Measurements from ENCODE around the gene RSBN1L.

Gene RSBN1L

DNA sequence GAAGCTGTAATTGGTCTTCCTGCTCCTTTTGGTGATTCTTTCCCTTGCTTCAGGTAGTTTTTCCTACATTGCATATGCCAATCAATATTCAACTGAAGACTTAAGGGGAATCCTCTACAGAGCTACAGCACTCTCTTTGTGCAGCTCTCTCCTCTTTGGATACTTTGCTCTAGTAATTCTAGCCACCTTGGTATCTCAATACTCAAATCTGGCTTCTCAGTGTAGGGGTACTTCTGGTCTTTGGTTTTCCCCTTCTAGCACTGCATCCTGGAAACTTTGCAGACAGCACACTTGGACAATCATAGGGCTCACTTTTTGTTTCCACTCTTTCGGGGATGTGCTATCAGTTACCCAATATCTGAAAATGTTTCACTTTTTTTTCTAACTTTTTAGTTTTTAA, 112.3 kb downstream of the RSBN1L start:
- TF ChIP-seq, protein P1, sequence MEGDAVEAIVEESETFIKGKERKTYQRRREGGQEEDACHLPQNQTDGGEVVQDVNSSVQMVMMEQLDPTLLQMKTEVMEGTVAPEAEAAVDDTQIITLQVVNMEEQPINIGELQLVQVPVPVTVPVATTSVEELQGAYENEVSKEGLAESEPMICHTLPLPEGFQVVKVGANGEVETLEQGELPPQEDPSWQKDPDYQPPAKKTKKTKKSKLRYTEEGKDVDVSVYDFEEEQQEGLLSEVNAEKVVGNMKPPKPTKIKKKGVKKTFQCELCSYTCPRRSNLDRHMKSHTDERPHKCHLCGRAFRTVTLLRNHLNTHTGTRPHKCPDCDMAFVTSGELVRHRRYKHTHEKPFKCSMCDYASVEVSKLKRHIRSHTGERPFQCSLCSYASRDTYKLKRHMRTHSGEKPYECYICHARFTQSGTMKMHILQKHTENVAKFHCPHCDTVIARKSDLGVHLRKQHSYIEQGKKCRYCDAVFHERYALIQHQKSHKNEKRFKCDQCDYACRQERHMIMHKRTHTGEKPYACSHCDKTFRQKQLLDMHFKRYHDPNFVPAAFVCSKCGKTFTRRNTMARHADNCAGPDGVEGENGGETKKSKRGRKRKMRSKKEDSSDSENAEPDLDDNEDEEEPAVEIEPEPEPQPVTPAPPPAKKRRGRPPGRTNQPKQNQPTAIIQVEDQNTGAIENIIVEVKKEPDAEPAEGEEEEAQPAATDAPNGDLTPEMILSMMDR (IDR thresholded peaks at IDR 0.05) = no peak

DNA sequence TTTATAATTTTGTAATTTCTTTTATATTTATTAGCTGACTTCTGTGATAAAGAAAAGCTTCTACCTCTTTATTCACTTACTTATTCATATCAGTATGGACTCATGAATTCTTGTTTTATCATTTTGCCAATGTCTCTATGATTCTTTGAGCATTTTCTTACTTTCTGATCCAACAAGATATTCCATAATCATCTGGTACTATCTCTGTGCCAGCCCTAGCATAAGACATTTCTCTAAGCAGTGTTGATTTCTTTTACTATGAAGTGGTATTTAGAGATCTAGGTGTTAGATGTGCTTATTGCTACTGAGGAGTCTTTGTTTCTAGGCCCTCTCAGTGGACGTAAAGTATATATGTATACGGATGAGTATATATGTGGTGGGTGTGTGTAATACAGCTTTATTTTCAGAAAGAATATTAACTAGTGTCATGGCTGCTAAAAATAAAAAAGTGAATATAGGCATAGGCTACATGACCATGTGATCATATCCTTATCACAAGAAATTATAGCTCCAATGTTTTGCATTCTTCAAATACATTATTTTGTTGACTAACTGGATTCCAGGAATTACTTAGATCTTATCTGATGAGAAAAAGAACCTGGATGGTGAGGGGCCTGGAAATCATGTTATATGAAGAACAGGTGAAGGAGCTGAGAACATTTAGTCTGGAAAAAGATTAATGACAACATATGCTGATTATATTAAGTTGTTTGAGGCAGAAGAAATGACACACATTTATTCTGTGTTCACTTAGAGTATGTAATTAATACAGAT, 115.4 kb downstream of the RSBN1L start:
- TF ChIP-seq, protein P1 (IDR thresholded peaks at IDR 0.05) = no peak

DNA sequence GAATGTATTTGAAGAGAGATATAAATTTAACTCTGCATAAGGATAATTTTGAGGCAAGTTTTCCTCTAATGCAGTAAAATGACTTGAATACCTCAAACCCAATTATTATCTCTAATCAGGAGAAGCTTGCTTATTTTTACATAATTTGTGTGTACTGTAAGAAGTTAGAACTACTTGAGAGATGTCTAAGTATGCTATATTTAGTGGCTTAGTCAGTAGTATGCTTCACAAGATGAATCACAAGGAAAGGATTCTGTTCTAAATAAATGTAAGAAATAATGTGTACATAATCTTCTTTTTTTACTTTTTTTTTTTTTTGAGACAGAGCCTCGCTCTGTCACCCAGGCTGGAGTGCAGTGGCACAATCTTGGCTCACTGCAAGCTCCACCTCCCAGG, 116.0 kb downstream of the RSBN1L start:
- TF ChIP-seq, protein P1 (IDR thresholded peaks at IDR 0.05) = no peak

DNA sequence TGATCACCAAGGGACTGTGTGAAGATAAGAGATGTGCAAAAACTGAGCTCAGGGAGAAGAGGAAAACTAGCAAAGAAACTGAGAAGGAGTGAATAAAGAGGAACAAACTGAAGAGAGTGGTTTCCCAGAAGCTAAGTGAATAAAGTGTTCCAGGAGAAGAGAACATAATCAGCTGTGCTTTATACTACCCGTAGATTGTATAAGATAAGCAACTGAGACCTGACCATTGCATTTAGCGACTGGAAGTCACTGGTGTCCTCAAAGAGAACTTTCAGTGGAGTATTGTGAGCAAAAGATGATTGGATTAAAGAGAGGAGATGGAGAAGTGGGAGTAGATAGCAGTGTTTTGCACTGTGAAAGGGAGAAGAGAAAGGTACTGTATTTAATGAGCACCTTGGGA, 116.9 kb downstream of the RSBN1L start:
- TF ChIP-seq, protein P1 (IDR thresholded peaks at IDR 0.05) = no peak

DNA sequence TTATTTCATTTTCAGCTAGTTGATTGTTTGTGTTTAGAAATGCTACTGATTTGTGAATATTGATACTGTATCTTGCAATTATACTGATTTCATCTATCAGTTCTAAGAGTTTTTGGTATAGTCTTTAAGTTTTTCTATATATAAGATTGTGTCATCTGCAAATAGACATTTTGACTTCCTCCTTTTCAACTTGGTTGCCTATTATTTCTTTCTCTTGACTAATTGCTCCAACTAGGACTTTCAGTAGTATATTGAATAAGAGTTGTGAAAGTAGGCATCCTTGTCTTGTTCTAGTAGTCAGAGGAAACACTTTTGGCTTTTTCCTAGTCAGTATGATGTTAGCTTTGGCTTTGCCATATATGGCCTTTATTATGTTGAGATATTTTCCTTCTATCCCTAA, 122.8 kb downstream of the RSBN1L start:
- TF ChIP-seq, protein P1 (IDR thresholded peaks at IDR 0.05) = no peak

DNA sequence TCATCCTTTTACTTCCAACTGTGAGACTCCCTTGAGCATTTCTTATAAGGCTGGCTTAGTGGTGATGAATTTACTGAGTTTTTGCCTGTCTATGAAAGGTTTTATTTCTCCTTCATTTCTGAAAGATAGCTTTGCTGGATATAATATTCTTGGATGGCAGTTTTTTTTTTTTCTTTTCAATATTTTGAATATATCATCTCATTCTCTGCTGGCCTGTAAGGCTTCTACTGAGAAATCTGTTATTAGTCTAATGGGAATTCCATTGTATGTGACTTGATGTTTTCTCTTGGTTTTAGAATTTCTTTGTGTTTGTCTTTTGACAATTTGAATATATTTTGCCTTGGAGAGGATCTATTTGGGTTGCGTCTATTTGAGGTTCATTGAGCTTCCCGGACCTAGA, 124.7 kb downstream of the RSBN1L start:
- TF ChIP-seq, protein P1 (IDR thresholded peaks at IDR 0.05) = no peak

DNA sequence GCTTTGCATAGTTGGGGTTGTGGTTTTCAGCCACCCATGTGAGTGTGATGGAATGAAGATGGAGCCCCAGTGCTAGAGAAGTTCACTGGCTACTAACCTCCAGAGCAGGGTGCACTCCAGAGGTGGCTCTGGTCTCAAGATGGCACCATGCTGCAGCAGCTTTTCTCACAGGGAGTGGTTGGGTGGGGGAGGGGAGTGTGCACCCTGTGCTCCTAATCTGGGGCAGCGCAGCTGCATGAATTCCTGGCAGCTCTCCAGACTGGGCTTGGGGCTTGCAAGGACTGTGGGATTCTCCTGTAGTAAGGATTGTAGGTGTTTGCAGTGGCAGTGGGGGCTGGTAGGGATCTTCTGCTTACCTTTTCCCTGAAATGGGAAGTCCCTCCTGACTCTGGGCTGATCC, 126.0 kb downstream of the RSBN1L start:
- TF ChIP-seq, protein P1 (IDR thresholded peaks at IDR 0.05) = no peak

DNA sequence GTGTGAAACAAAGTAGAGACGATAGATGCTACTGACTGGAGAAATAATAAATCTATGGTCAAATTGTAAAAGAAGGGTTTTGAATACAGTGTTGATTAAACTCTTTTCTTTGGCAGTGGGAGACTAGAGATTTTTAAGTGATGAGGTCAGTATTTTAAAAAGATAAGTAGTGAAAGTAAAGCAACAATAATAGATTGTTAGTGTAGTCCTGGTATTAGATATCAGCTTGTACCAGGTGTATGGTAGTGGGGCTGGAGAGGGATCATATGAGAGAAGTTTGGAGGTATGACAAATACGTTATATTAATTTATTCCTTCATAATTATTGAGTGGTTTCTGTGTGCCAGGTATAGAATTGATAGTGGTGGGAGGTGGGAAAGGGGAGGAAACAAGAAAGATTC, 127.5 kb downstream of the RSBN1L start:
- TF ChIP-seq, protein P1 (IDR thresholded peaks at IDR 0.05) = no peak
